Activated T-helper 9 cell treated with anti-CD3 and anti-CD28 coated beads, Interleukin-2, amount 50 U/mL, for 16 hours (primary cell): ENCODE results near the gene ZNF121.

Experiments used
- DNase-seq: peaks from one replicate; pipeline ENCODE4 v3.0.0-alpha.2; 2020; ENCODE audit warnings: low read depth

ZNF121 gene

GRCh38 chr19:9538183-9539058, 45.9 kb downstream of the ZNF121 start, which contains the start of gene ZNF426:
Gene ZNF426, minus strand, starts transcription at chr19:9538645. Its CDS starts 2,413 bp downstream, at chr19:9536232.
- DNase-seq: peak; percentile 75

- no peak for DNase-seq
Observed at GRCh38 chr19:9535934-9536333, 48.4 kb downstream of the ZNF121 start.

- DNase-seq: no peak
Observed at GRCh38 chr19:9531933-9532332, 52.4 kb downstream of the ZNF121 start.

DNA sequence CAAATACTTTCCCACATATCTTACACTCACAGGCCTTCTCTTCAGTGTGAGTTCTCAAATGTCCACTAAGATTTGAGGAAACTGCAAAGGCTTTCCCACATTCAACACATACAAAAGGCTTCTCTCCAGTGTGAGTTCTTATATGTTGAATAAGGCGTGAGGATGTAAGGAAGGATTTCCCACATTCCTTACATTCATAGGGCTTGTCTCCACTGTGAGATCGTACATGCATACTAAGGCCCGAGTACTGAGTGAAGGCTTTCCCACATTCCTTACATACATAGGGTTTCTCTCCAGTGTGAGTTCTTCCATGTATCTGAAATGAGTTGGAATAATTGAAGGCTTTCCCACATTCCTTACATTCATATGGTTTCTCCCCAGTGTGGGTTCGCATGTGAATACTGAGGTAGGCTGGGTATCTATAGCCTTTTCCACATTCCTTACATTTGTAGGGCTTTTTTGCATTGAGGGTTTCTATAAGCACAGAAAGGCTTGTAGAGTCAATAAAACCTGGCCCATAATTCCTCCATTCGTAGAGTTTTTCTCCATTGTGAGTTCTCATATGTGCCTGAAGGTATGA, 55.5 kb downstream of the ZNF121 start:
- DNase-seq: no peak

DNA sequence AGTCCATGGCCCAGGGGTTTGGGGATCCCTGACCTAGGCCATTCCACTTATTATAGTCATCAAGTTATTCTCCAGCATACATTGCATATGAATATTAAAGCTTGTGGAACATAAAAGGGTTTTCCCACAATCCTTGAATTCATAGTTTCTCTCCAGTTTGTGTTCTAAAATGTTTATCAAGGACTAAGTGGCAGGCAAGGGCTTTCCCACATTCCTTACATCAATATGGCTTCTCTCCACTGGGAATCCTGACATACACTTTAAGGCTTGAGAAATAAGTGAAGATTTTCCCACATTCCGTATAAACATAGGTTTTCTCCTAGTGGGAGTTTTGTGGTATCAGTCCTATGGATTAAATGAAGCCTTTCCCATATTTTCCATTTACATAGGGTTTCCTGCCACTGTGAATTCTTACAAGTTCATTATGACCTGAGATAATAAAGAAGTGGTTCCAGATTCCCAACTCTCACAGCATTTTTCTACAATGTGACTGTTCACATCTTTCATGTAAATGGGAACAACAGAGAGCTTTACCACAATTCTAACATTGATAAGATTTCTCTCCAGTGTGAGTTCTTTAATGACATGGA, 60.3 kb downstream of the ZNF121 start:
- DNase-seq: no peak
